Measurements from ENCODE around the gene ELMOD3.
"Not testable (repeated sequence)": the region's sequence is repeated elsewhere in the genome, so short reads cannot be mapped to it uniquely, and the experiment has no call there.

The ELMOD3 gene

GRCh38 chr2:85329701-85330100 lies 24.9 kb upstream of the ELMOD3 start:
- not testable (repeated sequence) for DNase-seq

- no peak for DNase-seq
These were observed 23.5 kb upstream of the ELMOD3 start for GRCh38 chr2:85330839-85331636.

GRCh38 chr2:85333877-85334276 lies 20.7 kb upstream of the ELMOD3 start:
- DNase-seq, result not testable (repeated sequence)

- DNase-seq, result no peak
These were observed 19.6 kb upstream of the ELMOD3 start for GRCh38 chr2:85334928-85335327.

- DNase-seq, result no peak
These were observed 14.3 kb upstream of the ELMOD3 start for GRCh38 chr2:85340034-85340892.

- no peak for DNase-seq
These were observed 13.1 kb upstream of the ELMOD3 start for GRCh38 chr2:85341269-85342029.

- no peak for DNase-seq
These were observed 12.4 kb upstream of the ELMOD3 start for GRCh38 chr2:85342156-85342555.

- not testable (repeated sequence) for DNase-seq
These were observed 11.2 kb upstream of the ELMOD3 start for GRCh38 chr2:85343207-85343895.

GRCh38 chr2:85344356-85344954 lies 10.1 kb upstream of the ELMOD3 start:
- no peak for DNase-seq

GRCh38 chr2:85347599-85347998 lies 7.0 kb upstream of the ELMOD3 start:
- no peak for DNase-seq

GRCh38 chr2:85353876-85354285 lies 688 bp upstream of the ELMOD3 start:
- DNase-seq, result peak; percentile 23

- no peak for DNase-seq
These were observed 473 bp downstream of the ELMOD3 start for GRCh38 chr2:85355073-85355410.

- DNase-seq, result no peak
These were observed 952 bp downstream of the ELMOD3 start for GRCh38 chr2:85355521-85355920.

- no peak for DNase-seq
These were observed 1.6 kb downstream of the ELMOD3 start for GRCh38 chr2:85356186-85356585.

GRCh38 chr2:85357736-85358135 lies 3.2 kb downstream of the ELMOD3 start:
- no peak for DNase-seq

- not testable (repeated sequence) for DNase-seq
These were observed 8.3 kb downstream of the ELMOD3 start for GRCh38 chr2:85362653-85363387.

GRCh38 chr2:85367180-85367579 lies 12.6 kb downstream of the ELMOD3 start:
- no peak for DNase-seq

- DNase-seq, result no peak
These were observed 14.4 kb downstream of the ELMOD3 start for GRCh38 chr2:85368921-85369320.

- DNase-seq, result no peak
These were observed 14.9 kb downstream of the ELMOD3 start for GRCh38 chr2:85369500-85369899.

GRCh38 chr2:85371045-85371444 lies 16.5 kb downstream of the ELMOD3 start:
- no peak for DNase-seq

- DNase-seq, result no peak
These were observed 21.9 kb downstream of the ELMOD3 start for GRCh38 chr2:85376291-85377065.
